K562 (cell line): ENCODE measurements around the gene BET1L. TPM values are rescaled to one million over a fixed set of nuclear protein-coding genes. Genes with fewer than 3 reads are reported as not detected.

Experiments used
- ATAC-seq: fragments of 200-7000 bp; cut with Tn5 transposase; 3 replicates; pipeline ENCODE4 v1.9.1; 2020; ENCODE audit warnings: moderate library complexity
- BruUV-seq: library from RNA; stranded (reverse); fragments of 400-500 nt; replicated peaks from 2 replicates; lab custom pipeline; 2021; lab: Mats Ljungman, UMichigan
- CTCF ChIA-PET: fragments of 300-600 bp; formaldehyde crosslinking; extraction: SDS; loops from one replicate; lab custom pipeline; 2021; ENCODE audit warnings: low intra/inter-chr PET ratio; lab: Yijun Ruan, JAX
- POLR2A ChIA-PET: fragments of 300-600, 350-650 bp; sonication (Branson Sonifier 250); formaldehyde crosslinking; extraction: SDS; loops from one replicate; lab custom pipeline; 2021; ENCODE audit warnings: antibody characterized with exemption, inconsistent platforms; lab: Yijun Ruan, JAX
- DNase-seq, 4 experiments: peaks; one replicate each; pipeline versions ENCODE4 v3.0.0 to v3.0.0-alpha.2; 2011 to 2018; ENCODE audit warnings: low spot score in 3 of 4, mixed read lengths in 3 of 4; ENCODE audit errors: extremely low read depth in 1 of 4
- FAIRE-seq: peaks from 2 replicates; lab custom pipeline; 2011; peaks lifted over from hg19 to GRCh38; lab: Jason Lieb, UNC
- H2AFZ ChIP-seq: 2 replicates; pipeline ENCODE4 v1.6.0; 2011; ENCODE audit warnings: low read depth, low read length, control low read depth, inconsistent platforms
- H3K27ac ChIP-seq: fragments of 200-600 bp; 3 replicates; pipeline ENCODE4 v1.8.0; 2011; ENCODE audit warnings: low read depth, mild to moderate bottlenecking, control low read depth, inconsistent platforms, low read length, moderate library complexity, mixed read lengths; ENCODE audit errors: extremely low read depth
- H3K27me3 ChIP-seq, 2 experiments: fragments of 300-600 bp in 1 of 2; 2 replicates in 1 of 2; 3 replicates in 1 of 2; pipeline versions ENCODE4 v1.6.0 to v1.8.0; 2011; ENCODE audit warnings: inconsistent platforms in 2 of 2, low read length in 2 of 2, mild to moderate bottlenecking in 1 of 2, mixed read lengths in 1 of 2, moderate library complexity in 1 of 2; ENCODE audit not compliant: control insufficient read depth in 2 of 2, insufficient read depth in 2 of 2
- H3K36me3 ChIP-seq: fragments of 300-600 bp; 3 replicates; pipeline ENCODE4 v1.8.0; 2011; ENCODE audit warnings: mild to moderate bottlenecking, low read length, inconsistent platforms; ENCODE audit not compliant: control insufficient read depth, insufficient read depth
- H3K4me1 ChIP-seq, 2 experiments: fragments of 200-600 bp in 1 of 2; replicated peaks in 1 of 2; 2 replicates in 1 of 2; 3 replicates in 1 of 2; pipeline versions ENCODE4 v1.5.1 to v1.8.0; 2011; ENCODE audit warnings: inconsistent platforms in 2 of 2, low read length in 2 of 2, mild to moderate bottlenecking in 1 of 2, mixed read lengths in 1 of 2, moderate library complexity in 1 of 2; ENCODE audit not compliant: control insufficient read depth in 2 of 2, insufficient read depth in 2 of 2
- H3K4me2 ChIP-seq: 2 replicates; pipeline ENCODE4 v1.6.1; 2011; ENCODE audit warnings: low read length, control low read depth, inconsistent platforms, mixed read lengths; ENCODE audit not compliant: insufficient read depth
- H3K4me3 ChIP-seq: fragments of 200-600 bp; sonication (generic), shearing (Covaris generic); 2 replicates; pipeline ENCODE4 v1.5.1; 2016; ENCODE audit warnings: control low read depth, inconsistent platforms
- H3K79me2 ChIP-seq: fragments of 200-600 bp; 3 replicates; pipeline ENCODE4 v1.8.0; 2011; ENCODE audit warnings: low read length, inconsistent platforms; ENCODE audit not compliant: control insufficient read depth, insufficient read depth
- H3K9ac ChIP-seq, 2 experiments: 2 replicates each; pipeline versions ENCODE4 v1.6.0 to v1.6.1; 2011; ENCODE audit warnings: low read depth in 2 of 2, low read length in 2 of 2, control low read depth in 1 of 2, inconsistent platforms in 1 of 2, mild to moderate bottlenecking in 1 of 2, mixed read lengths in 1 of 2; ENCODE audit not compliant: insufficient read depth in 1 of 2
- H3K9me1 ChIP-seq: one replicate; pipeline ENCODE4 v1.6.0; 2011; ENCODE audit warnings: inconsistent platforms, mild to moderate bottlenecking, low read length, moderate library complexity; ENCODE audit not compliant: control insufficient read depth, insufficient read depth
- H3K9me3 ChIP-seq: replicated peaks from 2 replicates; pipeline ENCODE4 v1.5.1; 2011; ENCODE audit warnings: low read depth, low read length, inconsistent platforms; ENCODE audit not compliant: control insufficient read depth, insufficient read depth
- H4K20me1 ChIP-seq: replicated peaks from 2 replicates; pipeline ENCODE4 v1.6.1; 2011; ENCODE audit warnings: low read length, inconsistent platforms, mixed read lengths; ENCODE audit not compliant: control insufficient read depth, insufficient read depth
- ATF1 ChIP-seq, 2 experiments: fragments of 450-650 bp in 1 of 2; IDR thresholded peaks; 2 replicates each; pipeline ENCODE4 v1.6.1; 2016; ENCODE audit warnings: missing compliant biosample characterization in 1 of 2, missing genetic modification characterization in 1 of 2
- EHMT2 ChIP-seq: fragments of 450-650 bp; IDR thresholded peaks from 2 replicates; pipeline ENCODE4 v1.6.1; 2018; ENCODE audit warnings: antibody characterized with exemption
- ESRRB ChIP-seq: fragments of 250-450 bp; sonication (Bioruptor Pico); IDR thresholded peaks from 2 replicates; pipeline ENCODE4 v1.5.0; 2020; ENCODE audit warnings: mild to moderate bottlenecking, moderate library complexity, borderline replicate concordance
- KLF1 ChIP-seq: fragments of 450-650 bp; IDR thresholded peaks from 2 replicates; pipeline ENCODE4 v1.6.1; 2016; ENCODE audit warnings: missing genetic modification characterization, missing compliant biosample characterization
- MAFK ChIP-seq: IDR thresholded peaks from 2 replicates; pipeline ENCODE4 v1.6.1; 2011; ENCODE audit warnings: low read length, improper control_type of control experiment
- MCM7 ChIP-seq, 2 experiments: fragments of 450-650 bp; IDR thresholded peaks; 2 replicates each; pipeline ENCODE4 v1.6.1; 2016 to 2018
- MTA1 ChIP-seq: fragments of 450-650 bp; IDR thresholded peaks from 2 replicates; pipeline ENCODE4 v1.6.1; 2017; ENCODE audit warnings: borderline replicate concordance
- MXI1 ChIP-seq: IDR thresholded peaks from 2 replicates; pipeline ENCODE4 v1.6.1; 2011; ENCODE audit warnings: low read depth, mild to moderate bottlenecking, improper control_type of control experiment, low read length
- NCOA4 ChIP-seq: fragments of 450-650 bp; IDR thresholded peaks from 2 replicates; pipeline ENCODE4 v1.6.1; 2018; ENCODE audit warnings: mild to moderate bottlenecking; ENCODE audit not compliant: partially characterized antibody
- RBM17 ChIP-seq: fragments of 200-400 bp; formaldehyde crosslinking; IDR thresholded peaks from 2 replicates; pipeline ENCODE4 v1.6.1; 2017; ENCODE audit warnings: low read depth, mild to moderate bottlenecking, low read length, borderline replicate concordance
- RBM39 ChIP-seq: fragments of 200-400 bp; formaldehyde crosslinking; optimal IDR thresholded peaks from 2 replicates; pipeline ENCODE3; 2018; ENCODE audit warnings: low read depth, low read length
- SAP30 ChIP-seq: fragments of 200-600 bp; sonication (generic); IDR thresholded peaks from 2 replicates; pipeline ENCODE4 v1.6.1; 2012; ENCODE audit warnings: borderline replicate concordance, low read depth, mild to moderate bottlenecking, moderate library complexity, low read length, control low read depth, inconsistent platforms; ENCODE audit not compliant: insufficient read depth, poor library complexity, severe bottlenecking
- SMAD3 ChIP-seq: fragments of 450-650 bp; formaldehyde crosslinking; conservative IDR thresholded peaks from 2 replicates; pipeline ENCODE4 v1.4.0; 2020; ENCODE audit warnings: mild to moderate bottlenecking
- ZNF197 ChIP-seq: fragments of 200-800 bp; sonication (Bioruptor generic); IDR thresholded peaks from 2 replicates; pipeline ENCODE4 v1.6.1; 2016; ENCODE audit warnings: low read depth, missing genetic modification characterization, missing compliant biosample characterization
- ZNF668 ChIP-seq: fragments of 250-450 bp; sonication (Bioruptor Pico); IDR thresholded peaks from 2 replicates; pipeline ENCODE4 v1.8.0; 2022; ENCODE audit warnings: mild to moderate bottlenecking, inconsistent platforms
- WGBS: fragments of 100-300 bp; shearing (Covaris generic); methylation state at CpG from one replicate; pipeline ENCODE4 v1.1.6; 2016; ENCODE audit warnings: low coverage, mixed read lengths; ENCODE audit not compliant: insufficient coverage; ENCODE audit errors: missing lambda C conversion rate; 5-methylcytosine and 5-hydroxymethylcytosine counted together
- in situ Hi-C: fragments of 300-500 bp; cut with MboI; formaldehyde crosslinking; loops from 4 replicates; pipeline ENCODE4 v1.15.0; 2018; ENCODE audit warnings: inconsistent platforms, mixed read lengths
- intact Hi-C: fragments of 100-400 bp; cut with micrococcal nuclease; formaldehyde crosslinking; loops from 2 replicates; pipeline ENCODE4 v1.14.2; 2022
- polyA plus RNA-seq, 8 experiments: library from polyadenylated mRNA; depleted of rRNA in 4 of 8; stranded (reverse) in 5 of 8; unstranded in 3 of 8; fragments of >200 nt; fragmentation: Nextera tagmentation in 2 of 8; fragmentation: Illumina TruSeq in 1 of 8; extraction: Ambion mirVana in 2 of 8; extraction: Trizol in 1 of 8; gene quantifications; 2 replicates each; pipeline versions ENCODE4 v1.2.1 to v1.2.3, GENCODE V29; 2011 to 2014; ENCODE audit warnings: inconsistent platforms in 1 of 8, missing spikeins in 1 of 8
- total RNA-seq, 7 experiments: library from RNA; depleted of rRNA in 6 of 7; stranded (reverse); fragments of >200 nt in 6 of 7; fragmentation: Illumina TruSeq in 2 of 7; extraction: Trizol in 2 of 7; gene quantifications; 2 replicates each; pipeline versions ENCODE4 v1.2.1 to v1.2.3, GENCODE V29; 2011 to 2021; ENCODE audit warnings: low replicate concordance in 1 of 7
- TF ChIP-seq, protein P1 (sequence below): fragments of 200-800 bp; sonication (Bioruptor generic); IDR thresholded peaks from 2 replicates; pipeline ENCODE4 v1.6.1; 2017; ENCODE audit warnings: missing genetic modification characterization, missing compliant biosample characterization
- TF ChIP-seq, protein P2 (sequence below): fragments of 450-650 bp; formaldehyde crosslinking; IDR thresholded peaks from 2 replicates; pipeline ENCODE4 v1.4.0; 2022; ENCODE audit warnings: missing genetic modification characterization

The BET1L gene
- total and polyA plus RNA-seq, 9 of the 15 experiments (the other 6 are each of a cell fraction or from before 2014, with no cell fraction given) = 9.9 to 69.1 (median 19.9) TPM

GRCh38 chr11:223884-224283, 16.7 kb upstream of the BET1L start:
- POLR2A ChIA-PET = interaction anchor here (0.7 kb wide), 3 partner anchors 12 to 275 kb away, joined by 3 to 4 read pairs (median 3); no protein-coding TSS in a partner anchor
- Histone ChIP-seq H3K4me2 (no peak overlapping the region), H3K36me3 (peaks cover 35% of the 10 kb centered on the region; the same call in 2 of the 3 replicates), H3K9ac (no peak overlapping the region), H3K27ac (no peak overlapping the region), H3K9me3 (peaks cover 13% of the 10 kb centered on the region), H2AFZ (no peak overlapping the region), H3K27me3 (no peaks in the 10 kb centered on the region), H3K4me1 (peaks cover 12 to 22% of the 10 kb centered on the region in 2 experiments; a peak in 4 of 5 replicates), H4K20me1 (no peaks in the 10 kb centered on the region), H3K4me3 (no peak overlapping the region), H3K9me1 (no peaks in the 10 kb centered on the region), H3K79me2 (peaks cover 3% of the 10 kb centered on the region; the same call in 1 of the 3 replicates)
- ATAC-seq (no peak), FAIRE-seq (no peak), DNase-seq (no peak)
- no peak for TF ChIP-seq MAFK
- TF ChIP-seq ATF1 (CRISPR knock-in tag; IDR thresholded peaks at IDR 0.05) = no peak
- TF ChIP-seq ATF1 (tag; IDR thresholded peaks at IDR 0.05) = no peak
- TF ChIP-seq, protein P1, sequence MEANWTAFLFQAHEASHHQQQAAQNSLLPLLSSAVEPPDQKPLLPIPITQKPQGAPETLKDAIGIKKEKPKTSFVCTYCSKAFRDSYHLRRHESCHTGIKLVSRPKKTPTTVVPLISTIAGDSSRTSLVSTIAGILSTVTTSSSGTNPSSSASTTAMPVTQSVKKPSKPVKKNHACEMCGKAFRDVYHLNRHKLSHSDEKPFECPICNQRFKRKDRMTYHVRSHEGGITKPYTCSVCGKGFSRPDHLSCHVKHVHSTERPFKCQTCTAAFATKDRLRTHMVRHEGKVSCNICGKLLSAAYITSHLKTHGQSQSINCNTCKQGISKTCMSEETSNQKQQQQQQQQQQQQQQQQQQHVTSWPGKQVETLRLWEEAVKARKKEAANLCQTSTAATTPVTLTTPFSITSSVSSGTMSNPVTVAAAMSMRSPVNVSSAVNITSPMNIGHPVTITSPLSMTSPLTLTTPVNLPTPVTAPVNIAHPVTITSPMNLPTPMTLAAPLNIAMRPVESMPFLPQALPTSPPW (CRISPR knock-in tag) = no peak
- TF ChIP-seq ZNF668 = no peak
- TF ChIP-seq SMAD3 (CRISPR knock-in tag) = no peak
- TF ChIP-seq KLF1 (tag) = no peak
- no peak for TF ChIP-seq MTA1
- no peak for TF ChIP-seq RBM39
- TF ChIP-seq MCM7 (IDR thresholded peaks at IDR 0.05) = no peak
- TF ChIP-seq RBM17 = no peak
- no peak for TF ChIP-seq ZNF197 (CRISPR knock-in tag)
- no peak for TF ChIP-seq SAP30
- no peak for TF ChIP-seq MXI1
- TF ChIP-seq, protein P2, sequence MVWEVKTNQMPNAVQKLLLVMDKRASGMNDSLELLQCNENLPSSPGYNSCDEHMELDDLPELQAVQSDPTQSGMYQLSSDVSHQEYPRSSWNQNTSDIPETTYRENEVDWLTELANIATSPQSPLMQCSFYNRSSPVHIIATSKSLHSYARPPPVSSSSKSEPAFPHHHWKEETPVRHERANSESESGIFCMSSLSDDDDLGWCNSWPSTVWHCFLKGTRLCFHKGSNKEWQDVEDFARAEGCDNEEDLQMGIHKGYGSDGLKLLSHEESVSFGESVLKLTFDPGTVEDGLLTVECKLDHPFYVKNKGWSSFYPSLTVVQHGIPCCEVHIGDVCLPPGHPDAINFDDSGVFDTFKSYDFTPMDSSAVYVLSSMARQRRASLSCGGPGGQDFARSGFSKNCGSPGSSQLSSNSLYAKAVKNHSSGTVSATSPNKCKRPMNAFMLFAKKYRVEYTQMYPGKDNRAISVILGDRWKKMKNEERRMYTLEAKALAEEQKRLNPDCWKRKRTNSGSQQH (CRISPR knock-in tag) = no peak
- no peak for TF ChIP-seq ESRRB (CRISPR knock-in tag)
- no peak for TF ChIP-seq EHMT2
- no peak for TF ChIP-seq NCOA4
- CTCF ChIA-PET = no interaction called here
- BruUV-seq = no TSS peak
- in situ Hi-C loops = no loop called here
- intact Hi-C loops = no loop called here
- 90% methylated on average over 6 of the region's 9 CpGs for WGBS
